CD4-positive, alpha-beta T cell treated with Interleukin-10 for 1 hour (primary cell): Measurements from ENCODE around the gene TPRG1L.
A peak's percentile ranks its signal among the peaks of the same experiment; 100 is the strongest.
"Not testable (repeated sequence)": the region's sequence is repeated elsewhere in the genome, so short reads cannot be mapped to it uniquely, and the experiment has no call there.

Source experiments
- DNase-seq: peaks from one replicate; pipeline ENCODE4 v3.0.0-alpha.2; 2020

The TPRG1L gene

GRCh38 chr1:3624200-3625136 lies at the start of gene TPRG1L:
Gene TPRG1L, plus strand, starts transcription at chr1:3625015. Its CDS starts 58 bp downstream, at chr1:3625073.
- peak; percentile 98 for DNase-seq

GRCh38 chr1:3575515-3575914 lies 49.3 kb upstream of the TPRG1L start:
- DNase-seq: not testable (repeated sequence)

- DNase-seq: no peak
These were observed 48.8 kb upstream of the TPRG1L start for GRCh38 chr1:3575993-3576392.

GRCh38 chr1:3577300-3577699 lies 47.5 kb upstream of the TPRG1L start:
- DNase-seq: no peak

GRCh38 chr1:3577711-3578432 lies 46.9 kb upstream of the TPRG1L start:
- no peak for DNase-seq

GRCh38 chr1:3578433-3578805 lies 46.4 kb upstream of the TPRG1L start:
- no peak for DNase-seq

GRCh38 chr1:3578906-3579305 lies 45.9 kb upstream of the TPRG1L start:
- no peak for DNase-seq

- no peak for DNase-seq
These were observed 45.2 kb upstream of the TPRG1L start for GRCh38 chr1:3579626-3580025.

- no peak for DNase-seq
These were observed 44.6 kb upstream of the TPRG1L start for GRCh38 chr1:3580231-3580630.

- no peak for DNase-seq
These were observed 43.3 kb upstream of the TPRG1L start for GRCh38 chr1:3581296-3582036.

- DNase-seq: not testable (repeated sequence)
These were observed 41.1 kb upstream of the TPRG1L start for GRCh38 chr1:3583751-3584150.

- no peak for DNase-seq
These were observed 39.9 kb upstream of the TPRG1L start for GRCh38 chr1:3584915-3585314.

GRCh38 chr1:3585353-3585868 lies 39.4 kb upstream of the TPRG1L start:
- not testable (repeated sequence) for DNase-seq

- DNase-seq: no peak
These were observed 38.8 kb upstream of the TPRG1L start for GRCh38 chr1:3585940-3586568.

- no peak for DNase-seq
These were observed 37.6 kb upstream of the TPRG1L start for GRCh38 chr1:3586986-3587759.

- no peak for DNase-seq
These were observed 36.4 kb upstream of the TPRG1L start for GRCh38 chr1:3588395-3588794.

- DNase-seq: no peak
These were observed 34.6 kb upstream of the TPRG1L start for GRCh38 chr1:3590139-3590763.

GRCh38 chr1:3590951-3591865 lies 33.6 kb upstream of the TPRG1L start:
- no peak for DNase-seq

GRCh38 chr1:3593334-3593733 lies 31.5 kb upstream of the TPRG1L start:
- DNase-seq: no peak

GRCh38 chr1:3593745-3594144 lies 31.1 kb upstream of the TPRG1L start:
- DNase-seq: no peak
